Activated CD8-positive, alpha-beta memory T cell treated with anti-CD3 and anti-CD28 coated beads for 48 hours (primary cell): ENCODE data around the gene ISX.
"Not testable (repeated sequence)": the region's sequence is repeated elsewhere in the genome, so short reads cannot be mapped to it uniquely, and the experiment has no call there.

ENCODE experiments used
- DNase-seq, 3 experiments: peaks; one replicate each; pipeline ENCODE4 v3.0.0-alpha.2; 2020; ENCODE audit warnings: low read depth in 2 of 3, low spot score in 2 of 3

Gene ISX

GRCh38 chr22:35065796-35066218 lies at the start of gene ISX:
Gene ISX (plus strand): TSS chr22:35066158. CDS start chr22:35067088, 930 bp downstream.
- DNase-seq: no peak

GRCh38 chr22:35016909-35017308 lies 49.0 kb upstream of the ISX start:
- no peak for DNase-seq

DNA sequence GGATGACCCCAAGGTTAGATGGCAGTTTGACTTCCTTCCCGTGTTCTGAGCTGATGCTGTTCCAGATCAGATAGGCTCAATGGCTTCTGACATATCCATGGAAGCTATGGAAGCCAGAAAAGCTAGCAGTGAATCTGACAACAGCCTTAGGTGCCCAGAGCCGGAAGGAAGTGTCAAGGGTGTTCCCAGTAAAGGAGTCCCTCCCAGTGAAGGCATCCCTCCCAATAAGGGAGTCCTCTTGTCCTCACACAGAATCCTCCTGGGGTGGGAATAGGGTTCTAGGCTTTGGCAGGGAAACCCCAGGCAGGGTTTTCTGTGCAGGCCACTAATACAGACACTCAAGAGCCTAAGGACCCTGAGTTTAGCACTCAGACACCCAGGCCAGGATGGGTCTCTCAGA lies 47.0 kb upstream of the ISX start:
- no peak for DNase-seq

GRCh38 chr22:35020517-35020916 lies 45.4 kb upstream of the ISX start:
- no peak for DNase-seq

- DNase-seq: no peak
Measured at GRCh38 chr22:35021161-35021560, 44.8 kb upstream of the ISX start.

- no peak for DNase-seq
Measured at GRCh38 chr22:35022291-35022690, 43.7 kb upstream of the ISX start.

GRCh38 chr22:35023692-35024363 lies 42.1 kb upstream of the ISX start:
- peak; percentile 27 to 83 (median 57) for DNase-seq

DNA sequence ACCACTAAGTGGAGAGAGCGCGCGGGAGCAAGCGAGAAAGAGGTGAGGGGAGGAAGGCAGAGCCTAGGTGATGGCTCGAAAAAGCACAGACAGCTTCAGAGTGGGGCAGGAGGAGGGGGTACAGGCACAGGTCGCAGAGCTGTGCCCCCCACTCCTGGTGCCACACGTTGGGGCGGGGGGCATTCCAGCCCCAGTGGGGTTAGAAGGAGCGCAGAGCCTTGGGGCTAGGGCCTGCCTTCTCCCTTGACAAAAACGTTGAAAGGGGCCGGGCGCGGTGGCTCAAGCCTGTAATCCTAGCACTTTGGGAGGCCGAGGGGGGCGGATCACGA lies 41.6 kb upstream of the ISX start:
- DNase-seq: no peak

DNA sequence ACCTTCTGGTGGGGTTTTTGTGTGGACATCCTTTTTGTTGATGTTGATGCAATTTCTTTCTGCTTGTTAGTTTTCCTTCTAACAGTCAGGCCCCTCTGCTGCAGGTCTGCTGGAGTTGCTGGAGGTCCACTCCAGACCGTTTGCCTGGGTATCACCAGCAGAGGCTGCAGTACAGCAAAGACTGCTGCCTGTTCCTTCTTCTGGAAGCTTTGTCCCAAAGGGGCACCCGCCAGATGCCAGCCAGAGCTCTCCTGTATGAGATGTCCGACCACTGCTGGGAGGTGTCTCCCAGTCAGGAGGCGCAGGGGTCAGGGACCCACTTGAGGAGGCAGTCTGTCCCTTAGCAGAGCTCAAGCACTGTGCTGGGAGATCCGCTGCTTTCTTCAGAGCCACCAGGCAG lies 35.8 kb upstream of the ISX start:
- not testable (repeated sequence) for DNase-seq

DNA sequence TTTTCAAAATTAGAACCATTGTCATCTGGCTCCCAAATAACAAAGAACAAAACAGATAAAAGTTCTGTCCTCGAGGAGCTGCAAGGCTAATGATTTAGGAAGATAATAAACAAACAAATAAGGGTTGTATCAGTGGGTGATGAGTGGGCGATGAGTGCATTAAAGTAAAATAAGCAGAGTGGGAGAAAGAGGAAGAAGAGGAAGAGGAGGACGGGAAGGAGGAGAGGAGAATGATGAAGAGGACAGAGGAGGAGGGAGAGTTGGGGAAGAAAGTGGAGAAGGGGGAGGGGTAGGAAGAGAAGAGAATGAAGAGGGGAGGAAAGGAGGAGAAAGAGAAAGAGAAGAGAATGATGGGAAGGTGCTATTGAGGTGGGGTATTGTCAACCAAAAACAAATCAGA lies 33.4 kb upstream of the ISX start:
- no peak for DNase-seq

DNA sequence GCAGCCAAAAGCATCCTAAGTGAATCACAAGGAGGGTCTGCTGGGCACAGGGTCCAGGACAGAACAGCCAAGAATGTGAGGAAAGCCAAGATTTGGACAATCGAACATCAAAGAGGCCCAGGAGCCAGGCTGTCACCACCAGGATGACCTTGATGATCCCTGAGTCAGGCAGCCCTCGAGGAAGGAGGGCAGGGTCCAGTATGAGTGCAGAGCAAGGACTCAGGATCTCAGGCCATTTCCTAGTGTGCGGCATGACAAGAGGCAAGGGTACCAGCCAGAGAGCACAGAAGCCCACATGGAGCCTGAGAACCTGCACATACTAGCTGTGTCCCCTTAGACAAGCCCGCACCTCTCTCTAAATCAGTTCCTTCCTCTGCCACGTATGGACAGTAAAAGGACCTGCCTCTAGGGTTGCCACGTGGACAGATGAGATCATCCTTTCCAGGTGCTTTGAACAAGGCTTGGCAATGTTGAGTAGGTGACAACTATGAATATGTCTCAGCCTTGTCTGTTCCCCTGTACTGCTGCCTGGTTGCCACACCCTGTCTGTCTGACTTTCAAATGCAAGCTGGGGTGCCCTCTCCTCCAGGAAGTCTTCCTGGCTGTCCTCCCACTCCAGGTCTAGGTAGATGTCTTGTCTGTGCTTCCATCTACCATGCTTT lies 32.2 kb upstream of the ISX start:
- no peak for DNase-seq

DNA sequence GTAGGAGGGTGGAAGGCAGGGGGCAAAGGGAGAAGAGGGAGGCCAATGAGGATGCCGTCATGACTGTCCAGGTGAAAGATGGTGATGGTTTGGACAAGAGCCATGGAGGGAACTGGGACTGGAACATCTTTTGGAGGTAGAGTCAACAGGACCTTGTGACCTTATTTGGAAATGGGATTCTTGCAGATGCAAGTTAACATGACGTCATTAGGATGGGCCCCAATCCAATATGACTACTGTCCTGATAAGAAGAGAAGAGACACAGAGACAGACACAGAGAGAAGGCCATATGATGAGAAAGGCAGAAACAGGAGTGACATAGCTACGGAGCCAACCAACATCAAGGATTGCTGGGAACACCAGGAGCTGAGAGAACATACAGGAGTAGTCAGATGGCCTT lies 31.0 kb upstream of the ISX start:
- no peak for DNase-seq

GRCh38 chr22:35037089-35037488 lies 28.9 kb upstream of the ISX start:
- no peak for DNase-seq

DNA sequence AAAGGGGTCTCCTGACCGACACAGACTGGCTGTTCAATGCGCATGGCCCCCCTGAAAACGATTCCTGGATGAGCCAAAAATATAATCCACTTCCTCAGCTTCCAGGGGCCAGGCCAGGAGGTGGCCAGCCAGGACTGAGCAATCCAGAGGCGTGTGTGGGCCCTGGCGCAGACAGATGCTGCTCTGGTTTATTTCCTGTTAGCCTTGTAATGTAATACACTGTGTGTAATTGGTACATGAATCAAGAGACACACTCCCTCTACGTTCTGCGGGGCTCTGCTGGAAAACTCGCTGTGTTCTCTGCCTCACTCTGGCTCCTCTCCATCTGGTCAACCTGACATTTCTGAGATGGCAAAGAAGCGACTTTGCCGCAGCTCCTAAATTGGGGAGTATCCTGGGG lies 26.3 kb upstream of the ISX start:
- DNase-seq: no peak

DNA sequence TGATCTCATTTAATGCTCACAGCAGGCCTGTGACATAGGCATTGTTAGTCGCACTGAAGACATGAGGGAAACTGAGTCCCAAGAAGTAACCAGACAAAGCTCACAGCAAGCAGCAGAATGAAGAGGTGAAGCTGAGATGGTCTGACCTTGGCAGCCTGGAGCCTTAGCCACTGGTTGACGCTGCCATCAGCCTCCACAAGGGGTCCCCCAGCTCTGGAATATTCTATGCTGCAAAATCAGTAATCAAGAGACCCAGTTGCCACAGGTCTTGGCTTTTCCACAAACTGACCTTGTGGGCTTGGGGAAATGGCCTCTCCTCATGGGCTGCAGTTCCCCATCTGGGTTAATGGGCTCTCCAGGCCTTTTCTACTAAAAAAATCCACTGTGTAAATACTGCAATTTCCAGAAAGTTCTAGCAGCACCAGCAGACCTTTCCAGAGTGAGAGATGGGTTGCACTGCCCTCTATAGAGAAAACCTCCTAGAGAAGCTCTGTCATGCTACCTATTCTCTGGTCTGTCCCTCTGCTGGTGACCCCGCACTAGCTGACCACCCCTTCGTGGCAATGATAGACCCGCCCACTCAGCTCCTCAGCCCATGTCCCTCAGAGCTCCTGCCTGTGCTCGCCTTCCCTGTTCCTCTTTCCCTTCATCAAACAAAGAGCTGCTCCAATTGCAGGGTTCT lies 22.6 kb upstream of the ISX start:
- DNase-seq: no peak

DNA sequence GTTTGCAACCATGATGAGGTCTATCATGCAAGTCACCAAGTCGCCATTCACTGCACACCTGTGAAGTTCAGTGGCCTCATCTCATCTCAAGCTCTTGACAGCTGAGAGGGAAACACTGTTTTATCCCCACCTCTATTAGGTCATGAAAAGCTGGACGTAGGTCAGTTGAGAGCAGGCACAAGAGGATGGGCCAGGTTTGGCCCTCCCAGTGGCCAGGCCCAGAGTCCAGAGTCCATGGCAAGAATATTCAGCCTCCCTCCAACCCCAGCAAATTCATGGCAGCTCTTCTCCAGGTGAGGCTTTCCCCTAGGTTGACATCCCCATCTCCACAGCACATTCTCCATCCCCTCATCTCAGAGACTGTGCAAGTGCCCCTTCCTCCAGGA lies 22.0 kb upstream of the ISX start:
- DNase-seq: no peak

DNA sequence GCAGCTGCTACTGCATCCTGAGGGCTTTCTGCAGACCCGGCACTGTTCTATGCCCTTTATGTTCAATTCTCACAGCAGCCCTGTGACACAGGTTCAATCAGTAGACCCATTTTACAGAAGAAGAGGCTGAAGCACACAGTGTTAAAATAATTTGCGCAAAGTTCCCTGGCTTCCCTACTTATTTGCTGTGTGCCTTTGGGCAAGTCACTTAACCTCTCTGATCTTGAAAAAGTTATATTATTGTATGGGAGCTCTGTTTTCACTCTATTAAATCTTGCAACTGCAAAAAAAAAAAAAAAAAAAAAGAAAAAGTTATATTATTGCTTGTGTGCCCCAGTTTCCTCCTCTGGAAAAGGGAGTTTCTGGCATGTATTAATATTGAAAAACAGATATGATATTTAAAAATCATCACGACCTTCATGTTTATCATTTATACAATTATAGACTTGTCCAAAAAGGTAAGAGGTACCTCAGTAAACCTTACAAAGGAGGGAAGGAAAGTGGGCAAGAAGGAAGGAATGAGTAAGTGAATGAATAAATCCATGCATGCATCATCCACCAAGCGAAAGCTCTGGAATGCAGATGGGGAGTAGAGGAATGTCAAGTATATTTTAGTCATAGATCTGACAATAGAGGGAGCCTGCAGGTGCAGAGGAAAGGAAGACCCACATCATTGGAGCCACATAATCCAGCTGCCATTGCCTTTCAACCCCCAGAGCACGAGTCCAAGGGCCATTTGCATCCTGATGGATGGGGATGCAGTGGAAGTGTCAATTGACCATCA lies 21.2 kb upstream of the ISX start:
- no peak for DNase-seq

- no peak for DNase-seq
Measured at GRCh38 chr22:35045451-35045850, 20.5 kb upstream of the ISX start.

- no peak for DNase-seq
Measured at GRCh38 chr22:35046744-35047462, 19.1 kb upstream of the ISX start.

GRCh38 chr22:35050038-35050437 lies 15.9 kb upstream of the ISX start:
- not testable (repeated sequence) for DNase-seq

- DNase-seq: no peak
Measured at GRCh38 chr22:35051013-35051535, 14.9 kb upstream of the ISX start.
